HG03354 (cell line): ENCODE results near the gene MAD1L1.
"Not testable (repeated sequence)": the region's sequence is repeated elsewhere in the genome, so short reads cannot be mapped to it uniquely, and the experiment has no call there.

Source experiments
- ATAC-seq: cut with Tn5 transposase; IDR thresholded peaks from one replicate; pipeline ENCODE4 v1.9.1; 2021; ENCODE audit warnings: mild to moderate bottlenecking; ENCODE audit not compliant: unreplicated experiment, poor library complexity, severe bottlenecking

The MAD1L1 gene

GRCh38 chr7:1850111-1850975 is 382.4 kb downstream of the MAD1L1 start:
- no peak for ATAC-seq

- ATAC-seq, result no peak
Measured at GRCh38 chr7:1849351-1850041, 383.2 kb downstream of the MAD1L1 start.

- no peak for ATAC-seq
Measured at GRCh38 chr7:1848911-1849311, 383.8 kb downstream of the MAD1L1 start.

GRCh38 chr7:1848013-1848640 is 384.6 kb downstream of the MAD1L1 start:
- ATAC-seq, result no peak

- no peak for ATAC-seq
Measured at GRCh38 chr7:1847260-1848001, 385.3 kb downstream of the MAD1L1 start.

- ATAC-seq, result no peak
Measured at GRCh38 chr7:1846331-1847065, 386.2 kb downstream of the MAD1L1 start.

GRCh38 chr7:1845536-1846311 is 387.0 kb downstream of the MAD1L1 start:
- no peak for ATAC-seq

- no peak for ATAC-seq
Measured at GRCh38 chr7:1844951-1845390, 387.8 kb downstream of the MAD1L1 start.

- no peak for ATAC-seq
Measured at GRCh38 chr7:1844336-1844950, 388.3 kb downstream of the MAD1L1 start.

GRCh38 chr7:1843921-1844335 is 388.8 kb downstream of the MAD1L1 start:
- ATAC-seq, result peak; percentile 48

- peak; percentile 21 for ATAC-seq
Measured at GRCh38 chr7:1843271-1843861, 389.4 kb downstream of the MAD1L1 start.

- ATAC-seq, result no peak
Measured at GRCh38 chr7:1842321-1843221, 390.2 kb downstream of the MAD1L1 start.

- not testable (repeated sequence) for ATAC-seq
Measured at GRCh38 chr7:1841286-1842021, 391.3 kb downstream of the MAD1L1 start.

- not testable (repeated sequence) for ATAC-seq
Measured at GRCh38 chr7:1840744-1841143, 392.0 kb downstream of the MAD1L1 start.

- no peak for ATAC-seq
Measured at GRCh38 chr7:1839701-1840100, 393.0 kb downstream of the MAD1L1 start.

- not testable (repeated sequence) for ATAC-seq
Measured at GRCh38 chr7:1838911-1839531, 393.7 kb downstream of the MAD1L1 start.
